ENCODE data around the gene DNAJC6.
"Not testable (repeated sequence)": the region's sequence is repeated elsewhere in the genome, so short reads cannot be mapped to it uniquely, and the experiment has no call there.

DNAJC6 gene

GRCh38 chr1:65284229-65284628, 25.1 kb upstream of the DNAJC6 start:
- H3K27me3 ChIP-seq (ENCODE audit: insufficient read depth, low read depth, severe bottlenecking), result no peaks in the 10 kb centered on the region
- H3K4me3 ChIP-seq (ENCODE audit: low read depth, low read length), result no peak overlapping the region
- H3K9me3 ChIP-seq (ENCODE audit: severe bottlenecking), result no peaks in the 10 kb centered on the region
- no peak overlapping the region for H3K27ac ChIP-seq
- TF ChIP-seq, protein P1, sequence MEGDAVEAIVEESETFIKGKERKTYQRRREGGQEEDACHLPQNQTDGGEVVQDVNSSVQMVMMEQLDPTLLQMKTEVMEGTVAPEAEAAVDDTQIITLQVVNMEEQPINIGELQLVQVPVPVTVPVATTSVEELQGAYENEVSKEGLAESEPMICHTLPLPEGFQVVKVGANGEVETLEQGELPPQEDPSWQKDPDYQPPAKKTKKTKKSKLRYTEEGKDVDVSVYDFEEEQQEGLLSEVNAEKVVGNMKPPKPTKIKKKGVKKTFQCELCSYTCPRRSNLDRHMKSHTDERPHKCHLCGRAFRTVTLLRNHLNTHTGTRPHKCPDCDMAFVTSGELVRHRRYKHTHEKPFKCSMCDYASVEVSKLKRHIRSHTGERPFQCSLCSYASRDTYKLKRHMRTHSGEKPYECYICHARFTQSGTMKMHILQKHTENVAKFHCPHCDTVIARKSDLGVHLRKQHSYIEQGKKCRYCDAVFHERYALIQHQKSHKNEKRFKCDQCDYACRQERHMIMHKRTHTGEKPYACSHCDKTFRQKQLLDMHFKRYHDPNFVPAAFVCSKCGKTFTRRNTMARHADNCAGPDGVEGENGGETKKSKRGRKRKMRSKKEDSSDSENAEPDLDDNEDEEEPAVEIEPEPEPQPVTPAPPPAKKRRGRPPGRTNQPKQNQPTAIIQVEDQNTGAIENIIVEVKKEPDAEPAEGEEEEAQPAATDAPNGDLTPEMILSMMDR (IDR thresholded peaks at IDR 0.05; ENCODE audit: low read depth, low read length), result no peak
- no peaks in the 10 kb centered on the region; the same call in 1 of the 2 replicates for H3K36me3 ChIP-seq
- no peak for DNase-seq

GRCh38 chr1:65289449-65289848, 19.9 kb upstream of the DNAJC6 start:
- Histone ChIP-seq H3K4me3 (ENCODE audit: low read depth, low read length) (no peak overlapping the region), H3K27ac (no peak overlapping the region), H3K36me3 (no peaks in the 10 kb centered on the region), H3K9me3 (ENCODE audit: severe bottlenecking) (no peaks in the 10 kb centered on the region), H3K27me3 (ENCODE audit: insufficient read depth, low read depth, severe bottlenecking) (no peaks in the 10 kb centered on the region)
- no peak for DNase-seq
- TF ChIP-seq, protein P1 (IDR thresholded peaks at IDR 0.05; ENCODE audit: low read depth, low read length), result no peak

DNA sequence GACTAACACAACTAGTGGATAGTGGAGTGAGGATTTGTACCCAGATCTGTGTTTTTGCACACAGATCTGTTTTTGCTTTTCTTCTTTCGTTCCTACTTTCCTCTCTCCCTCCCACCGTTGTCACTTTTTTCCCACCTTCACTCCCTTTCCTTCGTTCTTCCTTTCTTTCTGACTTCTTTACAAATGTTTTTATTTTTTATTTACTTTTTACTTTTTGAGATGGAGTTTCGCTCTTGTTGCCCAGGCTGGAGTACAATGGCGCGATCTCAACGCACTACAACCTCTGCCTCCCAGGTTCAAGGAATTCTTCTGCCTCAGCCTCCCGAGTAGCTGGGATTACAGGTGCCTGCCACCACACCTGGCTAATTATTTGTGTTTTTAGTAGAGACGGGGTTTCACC, 17.5 kb upstream of the DNAJC6 start:
- not testable (repeated sequence) for H3K9me3 ChIP-seq (ENCODE audit: severe bottlenecking); DNase-seq; H3K4me3 ChIP-seq (ENCODE audit: low read depth, low read length); H3K27me3 ChIP-seq (ENCODE audit: insufficient read depth, low read depth, severe bottlenecking); H3K27ac ChIP-seq; H3K36me3 ChIP-seq

- H3K27me3 ChIP-seq (ENCODE audit: insufficient read depth, low read depth, severe bottlenecking), result no peaks in the 10 kb centered on the region
- H3K27ac ChIP-seq, result no peak overlapping the region
- H3K36me3 ChIP-seq, result no peaks in the 10 kb centered on the region
- TF ChIP-seq, protein P1 (IDR thresholded peaks at IDR 0.05; ENCODE audit: low read depth, low read length), result no peak
- DNase-seq, result no peak
- no peaks in the 10 kb centered on the region for H3K9me3 ChIP-seq (ENCODE audit: severe bottlenecking)
- H3K4me3 ChIP-seq (ENCODE audit: low read depth, low read length), result no peak overlapping the region
Measured at GRCh38 chr1:65292861-65293593, 16.3 kb upstream of the DNAJC6 start.

GRCh38 chr1:65297706-65298105, 11.6 kb upstream of the DNAJC6 start:
- Histone ChIP-seq H3K9me3 (ENCODE audit: severe bottlenecking) (no peaks in the 10 kb centered on the region), H3K4me3 (ENCODE audit: low read depth, low read length) (no peak overlapping the region), H3K27me3 (ENCODE audit: insufficient read depth, low read depth, severe bottlenecking) (no peaks in the 10 kb centered on the region), H3K36me3 (no peaks in the 10 kb centered on the region), H3K27ac (no peak overlapping the region)
- no peak for DNase-seq
- TF ChIP-seq, protein P1 (IDR thresholded peaks at IDR 0.05; ENCODE audit: low read depth, low read length), result no peak

GRCh38 chr1:65299328-65299727, 10.0 kb upstream of the DNAJC6 start:
- Histone ChIP-seq H3K27me3 (ENCODE audit: insufficient read depth, low read depth, severe bottlenecking) (no peaks in the 10 kb centered on the region), H3K9me3 (ENCODE audit: severe bottlenecking) (no peaks in the 10 kb centered on the region), H3K27ac (no peak overlapping the region), H3K36me3 (no peaks in the 10 kb centered on the region), H3K4me3 (ENCODE audit: low read depth, low read length) (no peak overlapping the region)
- TF ChIP-seq, protein P1 (IDR thresholded peaks at IDR 0.05; ENCODE audit: low read depth, low read length), result no peak
- no peak for DNase-seq
